ENCODE measurements around the gene NFKBIA. TPM values are rescaled to one million over a fixed set of nuclear protein-coding genes. Genes with fewer than 3 reads are reported as not detected.

The NFKBIA gene
- total RNA-seq, 1 donor, result 252 TPM

GRCh38 chr14:35419429-35419841 lies 14.9 kb upstream of the NFKBIA start:
- H3K4me3 ChIP-seq (ENCODE audit: low read depth, low read length), result no peak overlapping the region
- no peak for DNase-seq (ENCODE audit: low read depth)
- TF ChIP-seq CTCF (IDR thresholded peaks at IDR 0.05; ENCODE audit: insufficient read depth, low read depth, low read length), result no peak

GRCh38 chr14:35418093-35418492 lies 13.5 kb upstream of the NFKBIA start:
- no peak for TF ChIP-seq CTCF (IDR thresholded peaks at IDR 0.05; ENCODE audit: insufficient read depth, low read depth, low read length)
- no peak for DNase-seq (ENCODE audit: low read depth)
- no peak overlapping the region for H3K4me3 ChIP-seq (ENCODE audit: low read depth, low read length)

GRCh38 chr14:35416108-35416750 lies 11.7 kb upstream of the NFKBIA start:
- H3K4me3 ChIP-seq (ENCODE audit: low read depth, low read length), result no peak overlapping the region
- no peak for DNase-seq (ENCODE audit: low read depth)
- no peak for TF ChIP-seq CTCF (IDR thresholded peaks at IDR 0.05; ENCODE audit: insufficient read depth, low read depth, low read length)

- TF ChIP-seq CTCF (IDR thresholded peaks at IDR 0.05; ENCODE audit: insufficient read depth, low read depth, low read length), result no peak
- DNase-seq (ENCODE audit: low read depth), result peak; percentile 33
- H3K4me3 ChIP-seq (ENCODE audit: low read depth, low read length), result no peak overlapping the region
Observed at GRCh38 chr14:35414365-35414764, 9.8 kb upstream of the NFKBIA start.

- no peak for TF ChIP-seq CTCF (IDR thresholded peaks at IDR 0.05; ENCODE audit: insufficient read depth, low read depth, low read length)
- no peak for DNase-seq (ENCODE audit: low read depth)
- H3K4me3 ChIP-seq (ENCODE audit: low read depth, low read length), result no peak overlapping the region
Observed at GRCh38 chr14:35412272-35413056, 7.9 kb upstream of the NFKBIA start.

- no peak overlapping the region for H3K4me3 ChIP-seq (ENCODE audit: low read depth, low read length)
- DNase-seq (ENCODE audit: low read depth), result no peak
- no peak for TF ChIP-seq CTCF (IDR thresholded peaks at IDR 0.05; ENCODE audit: insufficient read depth, low read depth, low read length)
Observed at GRCh38 chr14:35410858-35411257, 6.3 kb upstream of the NFKBIA start.

Measured in fibroblast of villous mesenchyme (primary cell).